Smooth muscle cell (in vitro differentiated cells): ENCODE data around the gene RASAL2. TPM values are rescaled to one million over a fixed set of nuclear protein-coding genes. Genes with fewer than 3 reads are reported as not detected.

Experiments used
- DNase-seq: peaks from one replicate; lab custom pipeline; 2025; ENCODE audit not compliant: unreplicated experiment; lab: John Stamatoyannopoulos, UW
- H2AFZ ChIP-seq: fragments of 200-600 bp; sonication (generic); 2 replicates; pipeline ENCODE4 v1.6.0; 2016; ENCODE audit warnings: antibody characterized with exemption, low read depth, mild to moderate bottlenecking
- H3F3A ChIP-seq: fragments of 200-600 bp; sonication (generic); 2 replicates; pipeline ENCODE4 v1.6.0; 2017; ENCODE audit warnings: antibody characterized with exemption, low read depth
- H3K27ac ChIP-seq: fragments of 200-600 bp; sonication (generic); 2 replicates; pipeline ENCODE4 v1.5.1; 2016; ENCODE audit warnings: low read depth, mild to moderate bottlenecking
- H3K27me3 ChIP-seq: fragments of 200-600 bp; sonication (generic); 2 replicates; pipeline ENCODE4 v1.6.1; 2016; ENCODE audit warnings: low read depth, mild to moderate bottlenecking
- H3K36me3 ChIP-seq: fragments of 200-600 bp; sonication (generic); 2 replicates; pipeline ENCODE4 v1.5.1; 2016; ENCODE audit warnings: low read depth
- H3K4me1 ChIP-seq: fragments of 200-600 bp; sonication (generic); 2 replicates; pipeline ENCODE4 v1.5.1; 2016; ENCODE audit warnings: low read depth
- H3K4me2 ChIP-seq: fragments of 200-600 bp; sonication (generic); 2 replicates; pipeline ENCODE4 v1.6.0; 2016; ENCODE audit warnings: mild to moderate bottlenecking
- H3K4me3 ChIP-seq: fragments of 200-600 bp; sonication (generic); 2 replicates; pipeline ENCODE4 v1.5.1; 2016; ENCODE audit warnings: mild to moderate bottlenecking
- H3K79me2 ChIP-seq: fragments of 200-600 bp; sonication (generic); 2 replicates; pipeline ENCODE4 v1.6.0; 2016; ENCODE audit warnings: low read depth, mild to moderate bottlenecking
- H3K9ac ChIP-seq: fragments of 200-600 bp; sonication (generic); 2 replicates; pipeline ENCODE4 v1.6.0; 2016; ENCODE audit warnings: low read depth
- H3K9me3 ChIP-seq: fragments of 200-600 bp; sonication (generic); replicated peaks from 2 replicates; pipeline ENCODE4 v1.5.1; 2016; ENCODE audit warnings: low read depth
- H4K20me1 ChIP-seq: fragments of 200-600 bp; sonication (generic); 2 replicates; pipeline ENCODE4 v1.6.0; 2016; ENCODE audit warnings: low read depth
- CTCF ChIP-seq: fragments of 200-600 bp; sonication (generic); IDR thresholded peaks from 2 replicates; pipeline ENCODE4 v1.5.1; 2017; ENCODE audit warnings: borderline replicate concordance, mild to moderate bottlenecking, antibody characterized with exemption; ENCODE audit not compliant: insufficient read depth, poor library complexity, severe bottlenecking
- whole genome bisulfite sequencing: methylation state at CpG from one replicate; pipeline ENCODE4 v1.1.7; 2016; ENCODE audit warnings: low lambda C conversion rate; 5-methylcytosine and 5-hydroxymethylcytosine counted together
- polyA plus RNA-seq: library from polyadenylated mRNA; unstranded; fragments of >200 nt; fragmentation: Nextera tagmentation; extraction: Ambion mirVana; gene quantifications from 2 replicates; pipeline ENCODE4 v1.2.1, GENCODE V29; 2016
- total RNA-seq: library from RNA; depleted of rRNA; stranded (reverse); fragments of >200 nt; gene quantifications from 2 replicates; pipeline ENCODE4 v1.2.3, GENCODE V29; 2014

Gene RASAL2
- total and polyA plus RNA-seq, 2 experiments from 2014 or later = 4.3 to 17.6 TPM

- Histone ChIP-seq H4K20me1 (no peaks in the 10 kb centered on the region), H3K27ac (no peak overlapping the region), H3K4me3 (no peak overlapping the region), H3K36me3 (no peaks in the 10 kb centered on the region), H3K9ac (no peak overlapping the region), H3K9me3 (peaks cover 6% of the 10 kb centered on the region), H3K79me2 (peaks cover 7% of the 10 kb centered on the region), H3K27me3 (no peaks in the 10 kb centered on the region), H3K4me1 (no peaks in the 10 kb centered on the region), H2AFZ (no peak overlapping the region), H3K4me2 (no peak overlapping the region), H3F3A (no peaks in the 10 kb centered on the region)
- DNase-seq = no peak
- no peak for TF ChIP-seq CTCF
Observed at GRCh38 chr1:178254433-178254832, 160.5 kb downstream of the RASAL2 start.

- Histone ChIP-seq H3F3A (peaks cover 8% of the 10 kb centered on the region), H3K4me1 (peaks cover 12% of the 10 kb centered on the region), H3K27me3 (no peaks in the 10 kb centered on the region), H2AFZ (no peak overlapping the region), H3K4me3 (no peak overlapping the region), H3K9me3 (peaks cover 6% of the 10 kb centered on the region), H4K20me1 (no peaks in the 10 kb centered on the region), H3K36me3 (no peaks in the 10 kb centered on the region), H3K4me2 (no peak overlapping the region), H3K79me2 (peaks cover 14% of the 10 kb centered on the region), H3K9ac (no peak overlapping the region), H3K27ac (no peak overlapping the region)
- WGBS = 98% methylated on average over 3 of the region's 3 CpGs
- no peak for TF ChIP-seq CTCF
- no peak for DNase-seq
Observed at GRCh38 chr1:178258536-178258935, 164.6 kb downstream of the RASAL2 start.

GRCh38 chr1:178262120-178262500 lies 168.2 kb downstream of the RASAL2 start:
- peak overlapping the region; percentile 70 for H3K4me2 ChIP-seq
- 6% methylated on average over 3 of the region's 3 CpGs for WGBS
- peak overlapping the region; percentile 93 for H3K27ac ChIP-seq
- H3K9me3 ChIP-seq = no peaks in the 10 kb centered on the region
- peak overlapping the region; percentile 91 for H3K9ac ChIP-seq
- H3K4me1 ChIP-seq = peaks cover 25% of the 10 kb centered on the region
- H3K36me3 ChIP-seq = no peaks in the 10 kb centered on the region
- peak overlapping the region; percentile 36 for H2AFZ ChIP-seq
- H3F3A ChIP-seq = peaks cover 8% of the 10 kb centered on the region
- H3K27me3 ChIP-seq = no peaks in the 10 kb centered on the region
- no peak for DNase-seq
- no peak for TF ChIP-seq CTCF
- peak overlapping the region; percentile 2 for H3K4me3 ChIP-seq
- H3K79me2 ChIP-seq = peaks cover 16% of the 10 kb centered on the region
- H4K20me1 ChIP-seq = no peaks in the 10 kb centered on the region

GRCh38 chr1:178263341-178263740 lies 169.4 kb downstream of the RASAL2 start:
- Histone ChIP-seq H4K20me1 (no peaks in the 10 kb centered on the region), H3K27me3 (no peaks in the 10 kb centered on the region), H3F3A (peaks cover 8% of the 10 kb centered on the region), H3K4me2 (no peak overlapping the region), H3K36me3 (no peaks in the 10 kb centered on the region), H3K4me1 (peaks cover 28% of the 10 kb centered on the region), H3K4me3 (no peak overlapping the region), H3K9me3 (no peaks in the 10 kb centered on the region), H3K27ac (peak overlapping the region; percentile 93), H2AFZ (no peak overlapping the region), H3K9ac (peak overlapping the region; percentile 91), H3K79me2 (peaks cover 16% of the 10 kb centered on the region)
- no peak for TF ChIP-seq CTCF
- DNase-seq = no peak
- WGBS = 38% methylated on average over 2 of the region's 2 CpGs
